GM12873 (cell line): ENCODE results near the gene AGO4.

Source experiments
- TF ChIP-seq, protein P1 (sequence below): IDR thresholded peaks from 2 replicates; pipeline ENCODE4 v1.5.1; 2012; ENCODE audit warnings: low read depth, mild to moderate bottlenecking, moderate library complexity, low read length, control low read depth; ENCODE audit not compliant: insufficient read depth; ENCODE audit errors: missing control alignments

Gene AGO4

DNA sequence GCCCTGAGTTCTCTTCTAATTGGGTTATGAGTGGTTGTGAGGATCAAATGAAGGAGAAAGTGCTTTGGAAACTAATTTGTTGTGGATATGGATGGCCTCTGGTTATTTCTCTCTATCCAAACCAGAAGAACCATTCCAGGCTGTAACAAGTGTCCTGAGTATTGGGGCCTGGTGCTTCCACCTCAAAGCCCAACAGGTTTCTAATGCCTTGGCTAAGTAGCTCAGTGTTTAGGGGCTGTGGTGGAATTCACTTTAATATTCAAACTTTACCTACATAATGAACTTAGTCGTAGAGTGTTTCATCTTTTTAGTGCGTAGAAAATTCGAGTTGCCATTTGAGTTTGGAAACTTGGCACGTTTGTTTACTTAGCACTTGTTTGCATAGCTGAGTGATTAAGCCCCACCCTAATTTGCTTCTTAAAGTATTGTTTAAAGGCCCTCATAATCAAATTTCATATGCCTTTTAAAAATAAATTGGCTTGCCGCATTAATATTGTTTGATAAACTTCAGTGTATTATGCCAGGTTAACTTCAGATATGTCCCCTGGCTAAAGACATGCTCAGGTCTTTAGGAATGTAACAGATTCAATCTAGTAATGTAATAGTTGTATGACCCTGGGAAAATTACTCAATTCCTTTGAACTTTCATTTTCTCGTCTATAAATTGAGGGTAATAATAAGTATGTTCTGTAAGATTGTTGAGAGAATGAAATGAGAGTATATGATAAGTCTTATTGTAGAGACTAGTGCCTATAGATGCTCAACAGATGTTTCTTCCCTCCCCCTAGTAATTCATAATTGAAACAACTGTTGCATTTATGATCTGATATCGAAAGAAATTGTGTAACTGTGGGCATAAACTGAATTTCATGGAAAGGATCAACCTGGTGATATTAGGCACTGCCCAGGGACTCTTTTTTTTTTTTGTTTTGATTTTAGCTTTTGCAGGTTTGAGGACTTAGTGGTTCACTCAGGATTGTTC, 1.6 kb downstream of the AGO4 start:
- TF ChIP-seq, protein P1, sequence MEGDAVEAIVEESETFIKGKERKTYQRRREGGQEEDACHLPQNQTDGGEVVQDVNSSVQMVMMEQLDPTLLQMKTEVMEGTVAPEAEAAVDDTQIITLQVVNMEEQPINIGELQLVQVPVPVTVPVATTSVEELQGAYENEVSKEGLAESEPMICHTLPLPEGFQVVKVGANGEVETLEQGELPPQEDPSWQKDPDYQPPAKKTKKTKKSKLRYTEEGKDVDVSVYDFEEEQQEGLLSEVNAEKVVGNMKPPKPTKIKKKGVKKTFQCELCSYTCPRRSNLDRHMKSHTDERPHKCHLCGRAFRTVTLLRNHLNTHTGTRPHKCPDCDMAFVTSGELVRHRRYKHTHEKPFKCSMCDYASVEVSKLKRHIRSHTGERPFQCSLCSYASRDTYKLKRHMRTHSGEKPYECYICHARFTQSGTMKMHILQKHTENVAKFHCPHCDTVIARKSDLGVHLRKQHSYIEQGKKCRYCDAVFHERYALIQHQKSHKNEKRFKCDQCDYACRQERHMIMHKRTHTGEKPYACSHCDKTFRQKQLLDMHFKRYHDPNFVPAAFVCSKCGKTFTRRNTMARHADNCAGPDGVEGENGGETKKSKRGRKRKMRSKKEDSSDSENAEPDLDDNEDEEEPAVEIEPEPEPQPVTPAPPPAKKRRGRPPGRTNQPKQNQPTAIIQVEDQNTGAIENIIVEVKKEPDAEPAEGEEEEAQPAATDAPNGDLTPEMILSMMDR = no peak

- TF ChIP-seq, protein P1 = no peak
Measured at GRCh38 chr1:35810096-35810881, 2.5 kb downstream of the AGO4 start.

DNA sequence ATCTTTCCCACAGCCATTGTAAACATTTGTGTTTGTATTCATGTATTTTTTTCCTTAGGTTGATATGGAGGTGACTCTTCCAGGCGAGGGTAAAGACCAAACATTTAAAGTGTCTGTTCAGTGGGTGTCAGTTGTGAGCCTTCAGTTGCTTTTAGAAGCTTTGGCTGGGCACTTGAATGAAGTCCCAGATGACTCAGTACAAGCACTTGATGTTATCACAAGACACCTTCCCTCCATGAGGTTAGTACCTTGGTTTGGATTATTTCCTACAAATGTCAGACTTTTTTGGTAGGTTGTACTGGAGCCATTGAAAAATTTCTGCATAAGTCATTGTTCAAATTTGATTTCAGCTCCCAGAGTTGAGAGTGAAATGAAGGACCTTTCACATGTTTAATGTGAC, 17.4 kb downstream of the AGO4 start:
- TF ChIP-seq, protein P1 = no peak

GRCh38 chr1:35832276-35832905, 24.6 kb downstream of the AGO4 start:
- TF ChIP-seq, protein P1 = no peak

DNA sequence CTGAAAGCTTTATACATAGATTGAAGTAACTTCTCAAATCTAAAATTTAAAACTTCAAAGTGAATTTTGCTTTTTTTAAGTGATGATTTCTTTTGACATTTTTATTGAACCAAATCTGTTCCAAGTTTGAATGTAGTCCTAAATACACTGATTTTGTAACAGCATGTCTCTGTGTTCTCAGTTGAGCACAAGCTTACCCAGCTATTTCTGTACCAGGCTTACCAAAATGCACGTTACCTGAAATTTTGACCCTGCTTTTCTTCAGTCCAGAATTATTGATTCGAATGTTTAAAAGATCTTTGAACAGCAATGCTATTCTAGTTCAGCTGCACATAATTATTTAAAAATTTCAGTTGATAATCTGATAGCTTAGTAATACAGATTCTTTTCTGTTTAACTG, 25.6 kb downstream of the AGO4 start:
- TF ChIP-seq, protein P1 = no peak

DNA sequence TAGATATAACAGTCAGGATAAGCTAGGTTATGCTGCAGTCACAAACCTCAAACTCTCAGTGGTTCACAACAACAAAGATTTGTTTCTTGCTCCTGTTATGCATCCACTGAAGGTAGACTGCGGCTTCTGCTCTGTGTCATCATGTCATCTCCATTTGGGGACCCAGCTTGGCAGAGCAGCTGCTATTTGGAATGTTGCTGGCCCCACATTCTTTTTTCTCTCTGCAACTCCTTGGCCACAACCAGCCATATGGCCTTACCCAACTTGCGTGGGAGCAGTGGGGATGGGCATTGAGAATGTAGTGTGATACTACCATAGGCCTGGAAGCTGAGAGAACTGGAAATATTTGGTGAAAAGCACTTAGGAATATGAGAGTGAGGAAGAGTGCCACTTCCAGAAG, 26.4 kb downstream of the AGO4 start:
- TF ChIP-seq, protein P1 = no peak

GRCh38 chr1:35835398-35835797, 27.6 kb downstream of the AGO4 start:
- TF ChIP-seq, protein P1 = no peak
